NCI-H2171 (cell line): ENCODE measurements around the gene GABPB1.
"Not testable (repeated sequence)": the region's sequence is repeated elsewhere in the genome, so short reads cannot be mapped to it uniquely, and the experiment has no call there.

Experiments used
- DNase-seq: peaks from one replicate; lab custom pipeline; 2025; lab: John Stamatoyannopoulos, UW

The GABPB1 gene

GRCh38 chr15:50354838-50355618, at the start of gene GABPB1:
Gene GABPB1 (minus strand): TSS chr15:50355198. CDS start chr15:50309798, 45,400 bp downstream.
- DNase-seq = peak; percentile 87

DNA sequence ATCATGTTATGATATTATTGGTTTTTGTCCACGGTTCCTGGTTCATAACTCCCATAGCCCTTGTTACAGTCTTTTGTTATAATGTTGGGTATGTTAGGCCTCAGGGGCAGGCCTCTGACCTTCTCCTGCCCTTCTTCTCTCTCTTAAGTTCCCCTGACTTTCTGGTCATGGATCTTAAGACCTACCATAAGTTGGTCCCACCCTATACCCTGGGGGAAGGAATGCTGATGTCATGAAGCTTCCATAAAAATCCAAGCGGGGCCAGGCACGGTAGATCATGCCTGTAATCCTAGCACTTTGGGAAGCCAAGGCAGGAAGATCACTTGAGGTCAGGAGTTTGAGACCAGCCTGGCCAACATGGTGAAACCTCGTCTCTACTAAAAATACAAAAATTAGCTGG, 36.6 kb upstream of the GABPB1 start:
- not testable (repeated sequence) for DNase-seq

DNA sequence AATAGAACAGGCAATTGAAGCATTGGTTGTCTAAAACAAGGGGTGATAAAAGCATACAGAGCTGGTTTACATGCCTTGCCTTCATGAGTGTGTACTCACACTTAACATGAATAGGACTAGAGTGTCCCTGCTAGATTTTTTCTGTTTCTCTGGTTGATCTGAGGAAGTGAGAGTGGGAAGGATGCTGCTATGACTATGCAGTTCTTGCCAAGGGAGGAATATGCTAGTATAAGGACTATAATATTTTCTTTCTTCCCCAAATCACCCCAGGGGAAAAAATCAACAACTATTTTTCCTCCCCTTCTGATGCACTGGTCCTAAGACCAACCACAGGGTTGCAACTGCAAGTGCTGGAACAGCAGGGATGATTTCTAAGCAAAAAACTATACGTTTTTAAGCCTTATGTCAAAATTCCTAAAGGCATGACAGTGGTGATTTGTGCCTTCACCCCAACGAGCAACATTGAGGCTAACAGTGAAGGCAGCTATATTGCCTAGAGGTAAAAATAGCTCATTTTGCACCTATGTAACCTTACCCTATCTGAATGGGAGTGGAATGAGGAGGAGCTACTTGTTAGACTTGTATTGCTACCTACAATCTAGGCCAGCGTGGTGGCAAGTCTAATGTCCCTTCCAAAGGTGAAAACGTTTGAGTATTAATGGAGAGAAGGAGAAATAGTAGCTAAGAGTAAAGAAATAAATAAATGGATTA, 35.7 kb upstream of the GABPB1 start:
- DNase-seq = no peak

DNA sequence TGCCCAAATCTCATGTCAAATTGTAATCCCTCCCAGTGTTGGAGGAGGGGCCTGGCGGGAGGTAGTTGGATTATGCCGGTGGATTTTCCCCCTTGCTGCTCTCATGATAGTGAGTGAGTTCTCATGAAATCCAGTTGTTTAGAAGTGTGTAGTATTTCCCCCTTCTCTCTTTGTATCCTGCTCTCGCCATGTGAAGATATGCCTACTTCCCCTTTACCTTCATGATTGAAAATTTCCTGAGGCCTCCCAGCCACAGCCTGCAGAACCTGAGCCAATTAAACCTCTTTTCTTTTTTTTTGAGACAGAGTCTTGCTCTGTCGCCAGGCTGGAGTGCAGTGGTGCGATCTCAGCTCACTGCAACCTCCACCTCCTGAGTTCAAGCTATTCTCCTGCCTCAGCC, 27.4 kb upstream of the GABPB1 start:
- DNase-seq = not testable (repeated sequence)

DNA sequence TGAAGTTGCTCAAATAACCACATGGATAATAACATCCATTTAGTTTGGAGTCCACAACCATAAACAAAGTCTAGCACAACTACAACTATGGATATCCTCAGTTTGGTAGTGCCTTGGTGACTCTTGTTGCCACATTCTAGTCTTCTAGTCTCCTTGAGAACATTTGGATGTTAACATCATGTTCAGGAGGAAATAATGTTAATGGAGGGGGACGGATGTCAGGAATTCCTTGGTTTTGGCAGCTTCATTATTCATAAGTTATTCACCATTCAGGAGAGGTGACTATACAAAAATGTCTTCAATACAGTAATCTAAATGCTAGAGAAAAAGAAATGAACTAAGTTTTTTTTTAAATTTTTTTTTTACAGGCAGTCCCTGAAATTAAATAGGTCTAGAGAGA, 26.4 kb upstream of the GABPB1 start:
- DNase-seq = no peak

- no peak for DNase-seq
These were observed 25.1 kb upstream of the GABPB1 start for GRCh38 chr15:50380089-50380488.

DNA sequence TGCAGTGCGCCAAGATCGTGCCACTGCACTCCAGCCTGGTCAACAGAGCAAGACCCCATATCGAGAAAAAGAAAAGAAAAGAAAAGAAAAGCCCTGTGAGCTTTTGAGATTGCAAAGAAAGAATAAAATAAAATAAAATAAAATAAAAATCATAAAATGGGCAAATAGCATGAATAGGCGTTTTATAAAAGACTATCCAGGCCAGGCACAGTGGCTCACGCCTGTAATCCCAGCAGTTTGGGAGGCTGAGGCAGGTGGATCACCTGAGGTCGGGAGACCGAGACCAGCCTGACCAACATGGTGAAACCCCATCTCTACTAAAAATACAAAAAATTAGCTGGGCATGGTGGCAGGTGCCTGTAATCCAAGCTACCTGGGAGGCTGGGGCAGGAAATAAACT, 24.4 kb upstream of the GABPB1 start:
- not testable (repeated sequence) for DNase-seq

DNA sequence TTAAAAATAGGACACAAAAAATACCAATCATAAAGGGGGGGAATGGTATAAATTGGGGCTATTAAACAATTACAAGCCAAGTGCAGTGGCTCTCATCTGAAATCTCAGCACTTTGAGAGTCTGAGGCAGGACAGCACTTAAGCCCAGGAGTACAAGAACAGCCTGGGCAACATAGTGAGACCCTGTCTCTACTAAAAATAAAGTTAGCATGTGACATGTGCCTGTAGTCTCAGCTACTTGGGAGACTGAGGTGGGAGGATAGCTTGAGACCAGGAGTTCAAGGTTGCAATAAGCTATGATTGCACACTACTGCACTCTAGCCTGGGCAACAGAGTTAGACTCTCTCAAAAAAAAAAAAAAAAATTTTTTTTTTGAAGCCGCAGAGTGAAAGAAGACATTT, 23.8 kb upstream of the GABPB1 start:
- no peak for DNase-seq

- no peak for DNase-seq
These were observed 23.1 kb upstream of the GABPB1 start for GRCh38 chr15:50377867-50378751.

GRCh38 chr15:50369564-50369963, 14.6 kb upstream of the GABPB1 start:
- DNase-seq = not testable (repeated sequence)

DNA sequence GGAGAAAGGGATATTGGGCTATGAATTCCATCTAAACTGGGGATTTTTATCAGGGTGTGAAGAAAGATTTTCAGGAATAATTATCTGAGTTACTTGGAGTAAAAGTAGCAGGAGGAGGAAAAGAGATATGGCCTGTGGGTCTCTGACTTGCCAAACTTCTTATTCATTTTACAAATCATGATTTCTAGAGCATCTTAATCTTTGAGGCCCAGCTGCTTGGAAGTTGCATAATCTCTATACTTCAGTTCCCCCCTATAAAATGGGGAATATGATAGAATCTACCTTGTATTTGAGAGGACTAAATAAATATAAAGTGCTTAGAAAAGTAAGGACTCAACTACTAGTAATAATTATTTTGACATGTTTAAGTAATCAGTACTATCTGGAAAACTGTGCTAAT, 11.0 kb upstream of the GABPB1 start:
- DNase-seq = no peak

DNA sequence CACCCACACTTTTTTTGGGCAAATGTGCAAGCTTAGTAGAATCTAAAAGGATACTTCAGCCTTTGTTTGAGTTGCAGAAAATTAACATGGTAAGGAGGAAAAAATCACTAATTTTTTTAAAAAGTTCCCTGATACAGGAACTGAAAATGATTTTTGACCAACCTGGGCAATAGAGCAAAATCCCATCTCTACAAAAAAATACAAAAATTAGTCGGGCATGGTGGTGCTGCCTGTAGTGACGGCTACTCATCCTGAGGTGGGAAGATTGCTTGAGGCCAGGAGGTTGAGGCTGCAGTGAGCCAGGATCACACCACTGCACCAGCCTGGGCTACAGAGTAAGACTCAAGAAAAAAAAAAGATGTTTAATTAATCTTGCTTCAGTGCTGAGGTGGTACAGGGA, 10.6 kb upstream of the GABPB1 start:
- no peak for DNase-seq

DNA sequence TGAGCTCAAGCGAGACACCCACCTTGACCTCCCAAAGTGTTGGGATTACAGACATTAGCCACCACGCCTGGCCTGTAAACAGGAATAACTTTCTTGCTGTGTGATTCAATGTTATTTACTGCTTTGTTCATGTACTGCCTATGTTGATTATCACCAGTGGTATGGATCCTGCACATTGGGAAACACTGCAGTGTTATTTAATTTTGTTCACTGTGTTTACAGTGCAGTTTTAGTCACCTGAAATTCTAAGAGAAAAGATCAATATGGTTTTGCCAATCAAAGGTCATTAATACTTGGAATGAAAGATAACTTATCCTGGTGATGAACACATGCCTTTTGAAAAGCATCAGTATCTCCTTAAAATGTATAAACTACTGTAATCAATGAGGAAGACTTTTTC, 8.6 kb upstream of the GABPB1 start:
- DNase-seq = no peak

DNA sequence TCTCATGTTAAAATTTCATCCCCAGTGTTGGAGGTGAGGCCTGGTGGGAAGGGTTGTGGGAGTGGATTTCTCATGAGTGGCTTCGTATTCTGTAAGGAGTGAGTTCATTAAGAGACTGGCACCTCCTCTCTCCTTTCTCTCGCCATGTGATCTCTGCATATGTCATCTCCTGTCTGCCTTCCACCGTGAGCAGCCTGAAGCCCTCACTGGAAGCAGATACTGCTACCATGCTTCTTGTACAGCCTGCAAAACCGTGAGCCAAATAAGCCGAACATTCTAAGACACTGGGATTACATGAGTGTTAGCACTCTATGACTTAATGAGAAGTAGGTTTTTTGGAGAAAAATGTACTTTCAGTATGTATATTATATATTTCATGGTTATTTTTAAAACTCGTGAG, 6.8 kb upstream of the GABPB1 start:
- no peak for DNase-seq

GRCh38 chr15:50358845-50359244, 3.8 kb upstream of the GABPB1 start:
- DNase-seq = no peak

DNA sequence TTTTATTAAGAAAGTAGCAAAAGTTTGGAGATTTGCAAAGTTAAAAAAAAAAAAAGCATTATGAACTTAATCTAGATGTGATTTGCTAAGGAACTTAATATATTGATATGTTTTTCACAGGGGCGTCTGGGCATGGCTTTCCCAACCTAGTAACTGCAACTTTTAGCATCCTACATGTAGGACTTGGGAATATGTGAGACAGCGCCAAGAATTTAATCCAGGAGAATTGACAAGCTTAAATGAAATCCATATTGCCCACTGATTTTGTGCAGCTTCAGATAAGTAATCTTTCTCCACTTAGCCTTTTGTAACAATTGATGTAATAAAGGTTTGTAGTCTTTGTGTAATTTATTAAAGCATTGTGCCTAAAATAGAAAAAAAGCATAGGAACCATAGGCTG, 982 bp upstream of the GABPB1 start:
- no peak for DNase-seq

DNA sequence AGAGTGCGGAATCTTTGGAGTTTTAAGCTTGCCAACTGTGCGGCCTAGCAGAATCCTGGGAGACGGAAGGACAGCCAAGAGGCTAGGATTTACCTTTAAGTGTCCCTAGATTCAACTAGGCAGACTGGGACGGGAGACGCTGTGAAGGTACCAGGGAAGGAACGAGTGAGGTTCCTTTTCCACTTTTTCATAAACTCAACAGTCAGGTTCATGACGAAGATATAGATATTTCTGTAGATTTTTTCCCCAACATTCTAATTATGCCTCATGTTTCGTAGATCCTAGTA, 564 bp upstream of the GABPB1 start:
- DNase-seq = peak; percentile 37

DNA sequence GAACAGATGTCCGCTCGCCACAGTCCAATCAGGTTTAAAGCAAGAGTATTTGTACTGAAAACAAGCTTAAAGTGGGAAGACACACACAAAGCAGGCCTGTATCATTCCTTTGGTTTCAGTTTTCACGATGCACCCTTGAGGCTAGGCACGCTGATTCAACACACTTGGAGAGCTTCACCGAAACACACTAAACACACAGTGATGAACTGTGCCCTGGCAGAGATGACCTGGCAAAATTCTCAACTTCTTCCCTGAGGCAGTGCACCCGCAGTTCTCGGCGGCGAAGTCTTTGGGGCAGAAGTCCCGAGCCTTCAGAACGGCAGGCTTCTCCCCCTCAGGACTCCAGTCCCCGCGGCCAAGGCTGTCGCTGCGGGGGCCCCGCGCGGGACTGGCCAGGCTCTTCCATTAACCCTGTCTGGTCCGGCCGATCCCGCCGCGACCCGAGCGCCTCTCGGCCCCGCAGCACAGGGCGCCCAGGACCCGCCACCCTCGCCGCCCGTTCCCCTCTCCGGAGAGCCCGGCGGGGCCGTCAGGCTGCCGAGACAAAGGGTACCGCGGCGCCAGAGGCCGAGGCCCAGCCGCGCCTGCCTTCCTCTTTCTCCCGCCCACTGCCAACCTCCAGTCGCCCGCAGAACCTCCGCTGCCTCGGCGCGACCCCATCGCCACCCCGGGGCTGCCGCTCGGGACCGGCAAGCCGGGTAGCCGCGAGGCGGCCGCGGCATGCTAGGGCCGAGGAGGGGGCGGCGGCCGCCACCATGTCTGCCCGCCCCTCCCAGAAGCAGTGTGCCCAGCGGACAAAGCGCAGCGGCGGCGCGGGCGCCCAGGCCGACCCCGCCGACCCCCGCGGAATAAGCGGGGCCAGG, 792 bp downstream of the GABPB1 start:
- DNase-seq = no peak

GRCh38 chr15:50353251-50353974, 1.6 kb downstream of the GABPB1 start:
- DNase-seq = no peak

GRCh38 chr15:50350621-50351020, 4.4 kb downstream of the GABPB1 start:
- DNase-seq = no peak

DNA sequence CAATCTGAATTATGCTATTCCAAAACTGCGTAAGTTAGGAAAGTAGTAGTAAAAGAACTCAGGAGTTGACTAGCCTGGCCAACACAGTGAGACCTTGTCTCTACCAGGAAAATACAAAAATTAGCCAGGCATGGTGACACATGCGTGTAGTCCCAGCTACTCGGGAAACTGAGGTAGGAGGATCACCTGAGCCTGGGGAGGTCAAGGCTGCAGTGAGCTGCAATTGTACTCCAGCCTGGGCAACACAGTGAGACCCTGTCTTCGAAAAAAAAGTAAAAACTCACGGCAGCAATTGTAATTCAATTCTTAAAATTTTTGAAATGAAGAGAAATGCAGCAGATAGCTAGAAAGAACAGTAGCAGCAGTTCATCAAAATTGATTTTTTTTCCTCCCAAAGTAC, 9.7 kb downstream of the GABPB1 start:
- DNase-seq = no peak
